Measurements from ENCODE around the gene PXYLP1. TPM values are rescaled to one million over a fixed set of nuclear protein-coding genes. Genes with fewer than 3 reads are reported as not detected.

The PXYLP1 gene
- polyA plus RNA-seq, 3 donors, result 4.1 to 10.9 (median 5.8) TPM

DNA sequence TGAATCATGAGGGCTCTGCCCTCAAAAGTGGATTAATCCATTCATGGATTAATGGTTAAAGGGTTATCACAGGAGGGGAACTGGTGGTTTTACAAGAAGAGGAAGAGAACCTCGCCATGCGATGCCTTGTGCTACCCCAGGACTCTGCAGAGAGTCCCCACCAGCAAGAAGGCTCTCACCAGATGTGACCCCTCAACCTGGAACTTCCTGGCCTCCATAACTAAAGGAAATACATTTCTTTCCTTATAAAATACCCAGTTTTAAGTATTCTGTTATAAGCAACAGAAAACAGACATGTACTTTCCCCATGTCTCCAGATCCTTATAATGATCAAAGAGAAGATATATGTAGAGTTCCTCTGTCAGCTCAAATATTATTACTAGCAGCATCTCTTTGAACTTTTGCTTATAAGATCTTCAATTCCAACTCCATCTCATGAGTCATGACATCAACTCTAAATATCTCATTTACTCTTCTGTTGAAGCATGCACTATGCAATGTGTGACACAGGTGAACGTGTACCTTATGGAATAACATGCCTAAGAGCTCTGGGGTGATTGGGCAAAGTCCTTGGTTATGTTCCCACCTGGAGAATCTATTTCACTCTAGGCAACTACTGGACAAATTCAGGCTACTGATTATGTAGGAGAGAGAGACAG lies 99.2 kb downstream of the PXYLP1 start:
- no peaks in the 10 kb centered on the region for H4K20me1 ChIP-seq (ENCODE audit: insufficient read depth, low read length)
- peaks cover 1 to 4% (median 2%) of the 10 kb centered on the region in 3 donors for H3K27me3 Mint-ChIP-seq (ENCODE audit: low read depth in 3 of 3)
- intact Hi-C loops (cut with micrococcal nuclease), result no loop called here
- H3K9me3 ChIP-seq (replicated peaks in 1 of 2; ENCODE audit: control insufficient read depth in 1 of 2, insufficient read depth in 1 of 2, low read length in 2 of 2), result no peaks in the 10 kb centered on the region
- H3K27me3 ChIP-seq (ENCODE audit: control insufficient read depth in 2 of 2, insufficient read depth in 2 of 2, low read length in 2 of 2), result no peaks in the 10 kb centered on the region
- no peak overlapping the region for H3K4me2 ChIP-seq (replicated peaks; ENCODE audit: extremely low read depth, low read length, poor library complexity, severe bottlenecking)
- H3K4me1 ChIP-seq (ENCODE audit: control insufficient read depth in 1 of 2, insufficient read depth in 2 of 2, low read length in 2 of 2), result no peaks in the 10 kb centered on the region
- H3K36me3 ChIP-seq (replicated peaks in 1 of 2; ENCODE audit: control insufficient read depth in 1 of 2, insufficient read depth in 2 of 2, low read length in 2 of 2), result no peaks in the 10 kb centered on the region
- TF ChIP-seq CTCF (IDR thresholded peaks at IDR 0.05), result no peak
- no peak overlapping the region for H3K27ac Mint-ChIP-seq
- 75% methylated on average over 2 of the region's 3 CpGs for WGBS (ENCODE audit: insufficient coverage)
- no peak overlapping the region for H3K4me3 ChIP-seq (replicated peaks in 1 of 3; ENCODE audit: low read depth in 2 of 3, low read length in 3 of 3)
- no peaks in the 10 kb centered on the region for H3K4me1 Mint-ChIP-seq
- no peak overlapping the region for H3K9ac ChIP-seq (ENCODE audit: insufficient read depth, low read length, poor library complexity, severe bottlenecking)
- no peak overlapping the region for H3K4me3 Mint-ChIP-seq
- no peaks in the 10 kb centered on the region for H3K79me2 ChIP-seq (ENCODE audit: insufficient read depth, low read length)
- DNase-seq, result no peak
- no peak overlapping the region for H3K27ac ChIP-seq (ENCODE audit: low read depth in 1 of 2, low read length in 2 of 2)
- no peaks in the 10 kb centered on the region for H3K36me3 Mint-ChIP-seq
- peaks cover 0 to 4% (median 3%) of the 10 kb centered on the region in 7 donors for H3K9me3 Mint-ChIP-seq
- H2AFZ ChIP-seq (ENCODE audit: insufficient read depth, low read depth, low read length, poor library complexity, severe bottlenecking), result no peak overlapping the region

GRCh38 chr3:141331377-141332318 lies 100.0 kb downstream of the PXYLP1 start:
- Mint-ChIP-seq H3K9me3 (peaks cover 0 to 4% (median 3%) of the 10 kb centered on the region in 7 donors), H3K4me1 (peaks cover 2% of the 10 kb centered on the region), H3K4me3 (no peak overlapping the region), H3K27ac (no peak overlapping the region), H3K36me3 (no peaks in the 10 kb centered on the region), H3K27me3 (ENCODE audit: low read depth in 3 of 3) (peaks cover 1 to 4% (median 2%) of the 10 kb centered on the region in 3 donors)
- Histone ChIP-seq H3K9me3 (replicated peaks in 1 of 2; ENCODE audit: control insufficient read depth in 1 of 2, insufficient read depth in 1 of 2, low read length in 2 of 2) (no peaks in the 10 kb centered on the region), H3K27me3 (ENCODE audit: control insufficient read depth in 2 of 2, insufficient read depth in 2 of 2, low read length in 2 of 2) (no peaks in the 10 kb centered on the region), H3K27ac (ENCODE audit: low read depth in 1 of 2, low read length in 2 of 2) (no peak overlapping the region), H3K79me2 (ENCODE audit: insufficient read depth, low read length) (no peaks in the 10 kb centered on the region), H3K36me3 (replicated peaks in 1 of 2; ENCODE audit: control insufficient read depth in 1 of 2, insufficient read depth in 2 of 2, low read length in 2 of 2) (no peaks in the 10 kb centered on the region), H2AFZ (ENCODE audit: insufficient read depth, low read depth, low read length, poor library complexity, severe bottlenecking) (no peak overlapping the region), H4K20me1 (ENCODE audit: insufficient read depth, low read length) (no peaks in the 10 kb centered on the region), H3K4me2 (replicated peaks; ENCODE audit: extremely low read depth, low read length, poor library complexity, severe bottlenecking) (no peak overlapping the region), H3K9ac (ENCODE audit: insufficient read depth, low read length, poor library complexity, severe bottlenecking) (no peak overlapping the region), H3K4me1 (ENCODE audit: control insufficient read depth in 1 of 2, insufficient read depth in 2 of 2, low read length in 2 of 2) (peaks cover 2 to 3% of the 10 kb centered on the region in 2 donors), H3K4me3 (replicated peaks in 1 of 3; ENCODE audit: low read depth in 2 of 3, low read length in 3 of 3) (no peak overlapping the region)
- 87% methylated on average over 8 of the region's 9 CpGs for WGBS (ENCODE audit: insufficient coverage)
- DNase-seq, result peak in 1 of 3 donors; percentile 17
- intact Hi-C loops (cut with micrococcal nuclease), result no loop called here
- no peak for TF ChIP-seq CTCF (IDR thresholded peaks at IDR 0.05)
